NOMO-1 treated with DMSO at 0.1 percent for 48 hours (cell line): ENCODE measurements around the gene FLYWCH1.

ENCODE experiments used
- DNase-seq: peaks from one replicate; lab custom pipeline; 2025; ENCODE audit not compliant: unreplicated experiment; lab: John Stamatoyannopoulos, UW

The FLYWCH1 gene

DNA sequence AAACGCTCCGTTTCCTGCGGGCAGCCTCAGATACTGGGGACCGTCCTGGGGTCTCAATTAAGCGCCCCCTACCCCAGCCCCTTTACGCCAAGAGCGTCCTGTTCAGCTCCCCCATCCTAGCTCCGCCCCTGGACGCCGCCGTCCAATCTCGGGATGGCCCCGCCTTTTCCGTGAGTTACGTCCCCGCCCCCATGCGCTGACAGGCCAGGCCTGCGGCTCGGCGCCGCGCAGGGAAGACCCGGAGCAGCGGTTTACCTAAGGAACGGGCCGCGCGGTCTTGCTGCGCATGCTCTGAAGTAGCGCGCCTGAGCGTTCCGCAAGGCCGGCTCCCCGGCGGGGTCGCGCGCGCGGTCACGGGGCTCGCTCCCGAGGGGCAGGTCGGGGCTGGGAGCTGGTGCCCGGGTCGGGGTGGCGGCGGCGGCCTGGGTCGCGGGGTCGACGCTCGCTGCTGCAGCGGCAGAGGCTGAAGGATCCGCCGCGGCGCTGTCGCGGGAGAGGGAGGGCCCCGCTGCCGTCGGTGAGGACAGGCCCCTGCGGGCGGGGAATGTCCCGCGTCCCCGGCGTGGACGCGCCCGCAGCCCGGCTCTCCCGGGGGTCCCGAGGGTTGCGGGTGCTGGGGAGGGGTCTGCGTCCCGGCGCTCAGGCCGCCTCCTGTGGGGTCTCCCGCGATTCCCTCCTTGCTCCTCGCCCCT, at the start of gene FLYWCH1:
TSS of gene FLYWCH1 (plus strand) at position 294 of the 692 bp plus-strand sequence. CDS start 17,755 bp downstream, outside the sequence.
- DNase-seq, result peak; percentile 98

- no peak for DNase-seq
These were observed 46.1 kb upstream of the FLYWCH1 start for GRCh38 chr16:2865651-2866050.

DNA sequence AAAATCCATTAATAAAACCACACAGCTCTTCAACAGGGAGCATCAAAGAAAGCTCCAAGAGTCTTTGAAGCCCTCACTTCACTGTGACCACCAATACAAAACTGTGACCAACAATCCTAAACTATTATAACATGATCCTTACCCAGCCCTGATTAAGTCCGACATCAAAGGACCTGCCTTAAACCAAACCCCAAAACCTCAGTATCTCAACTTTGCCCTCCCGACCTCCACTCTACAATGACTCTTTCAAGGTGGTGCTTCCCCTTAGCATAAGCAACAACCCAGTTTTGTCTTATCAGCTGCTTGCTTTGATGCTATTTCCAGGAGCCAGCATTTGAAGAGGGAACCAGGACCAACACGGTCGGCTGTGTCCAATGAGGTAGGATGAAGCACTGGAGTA, 45.3 kb upstream of the FLYWCH1 start:
- no peak for DNase-seq

- DNase-seq, result no peak
These were observed 44.1 kb upstream of the FLYWCH1 start for GRCh38 chr16:2867661-2867986.

GRCh38 chr16:2867987-2868789, 43.5 kb upstream of the FLYWCH1 start:
- DNase-seq, result peak; percentile 93

- no peak for DNase-seq
These were observed 39.8 kb upstream of the FLYWCH1 start for GRCh38 chr16:2871926-2872325.

- DNase-seq, result no peak
These were observed 37.5 kb upstream of the FLYWCH1 start for GRCh38 chr16:2874032-2874911.

GRCh38 chr16:2874912-2875362, 36.8 kb upstream of the FLYWCH1 start:
- peak; percentile 78 for DNase-seq

GRCh38 chr16:2879854-2880508, 31.8 kb upstream of the FLYWCH1 start:
- DNase-seq, result no peak

GRCh38 chr16:2881783-2882649, 29.7 kb upstream of the FLYWCH1 start:
- DNase-seq, result peak; percentile 52

DNA sequence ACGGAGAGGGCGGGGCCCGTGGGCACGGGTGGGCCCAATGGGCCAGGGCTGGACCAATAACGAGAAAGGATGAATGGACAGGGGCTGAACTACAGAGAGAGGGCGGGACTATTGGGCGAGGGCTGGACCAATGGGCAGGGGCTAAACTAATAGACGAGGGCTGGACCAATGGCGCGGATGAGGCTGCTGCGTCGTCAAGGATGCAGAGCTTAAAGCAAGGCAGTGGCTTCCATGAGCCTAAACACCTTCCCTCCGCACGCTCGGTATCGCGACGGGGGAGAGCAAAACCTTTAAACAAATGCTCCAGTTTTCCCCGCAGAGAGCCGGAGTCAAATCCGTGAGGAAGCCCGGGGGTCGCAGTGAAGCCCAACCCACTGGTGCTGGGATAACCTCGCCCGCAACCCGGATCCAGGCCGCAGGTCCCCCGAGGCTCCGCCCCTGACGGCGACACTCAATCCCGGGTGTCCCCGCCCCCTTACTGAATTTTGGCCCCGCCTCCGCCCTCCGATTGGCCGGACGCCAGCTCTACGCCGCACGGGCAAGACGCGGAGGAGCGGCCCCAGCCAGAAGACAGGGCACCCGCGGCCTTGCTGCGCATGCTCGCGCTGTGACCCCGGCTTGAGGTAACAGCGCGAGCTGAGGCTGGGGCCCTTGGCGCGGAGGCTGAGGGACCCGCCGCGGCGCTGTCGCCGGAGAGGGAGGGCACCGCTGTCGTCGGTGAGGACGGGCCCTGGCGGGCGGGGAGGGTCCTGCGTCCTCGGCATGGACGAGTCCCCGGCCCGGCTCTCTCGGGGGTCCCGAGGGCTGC, 28.9 kb upstream of the FLYWCH1 start, which contains the start of gene FLYWCH2:
TSS of gene FLYWCH2 (plus strand) at position 566 of the 808 bp plus-strand sequence. CDS start 13,235 bp downstream, outside the sequence.
- peak; percentile 98 for DNase-seq

- DNase-seq, result no peak
These were observed 28.2 kb upstream of the FLYWCH1 start for GRCh38 chr16:2883458-2883908.

DNA sequence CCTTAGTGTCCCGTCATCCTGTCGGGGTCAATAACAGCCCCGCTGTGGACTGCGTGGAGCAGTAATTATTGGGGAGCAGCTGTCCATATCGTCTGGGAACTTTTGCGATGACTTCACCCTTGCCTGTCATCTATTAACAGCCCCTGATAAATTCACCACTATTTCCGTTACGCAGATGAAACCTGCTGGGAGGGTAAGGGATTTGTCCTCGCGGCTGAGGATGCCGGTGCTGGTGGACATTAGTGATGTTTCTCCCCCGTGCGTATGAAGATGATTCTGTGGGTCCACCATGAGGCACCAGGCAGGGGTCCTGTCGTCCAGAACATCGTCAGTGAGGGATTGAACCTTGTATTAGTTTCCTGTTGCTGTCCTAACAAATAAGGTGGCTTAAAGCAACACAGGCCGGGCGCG, 27.7 kb upstream of the FLYWCH1 start:
- DNase-seq, result no peak

- DNase-seq, result no peak
These were observed 17.5 kb upstream of the FLYWCH1 start for GRCh38 chr16:2894231-2894630.

DNA sequence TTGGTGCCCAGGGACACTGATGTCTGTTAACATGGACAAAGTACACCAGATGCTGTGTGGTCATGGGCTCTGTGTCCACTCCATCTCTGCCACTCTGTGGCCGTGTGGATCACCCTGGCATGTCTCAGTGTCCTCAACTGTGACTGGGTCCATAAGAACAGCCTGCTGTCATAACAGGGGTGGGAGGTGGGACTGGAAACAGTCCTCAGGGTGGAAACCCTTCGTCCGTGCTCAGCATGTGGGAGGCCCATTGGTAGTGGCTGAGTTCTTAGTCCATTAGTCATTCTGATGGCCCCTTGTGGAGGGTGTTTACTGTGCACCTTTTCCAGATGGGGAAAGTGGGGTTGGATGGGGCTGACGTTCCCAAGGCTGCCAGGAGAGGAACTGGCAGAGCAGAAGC, 15.9 kb upstream of the FLYWCH1 start:
- DNase-seq, result no peak

- no peak for DNase-seq
These were observed 15.2 kb upstream of the FLYWCH1 start for GRCh38 chr16:2896480-2897010.

- DNase-seq, result no peak
These were observed 14.6 kb upstream of the FLYWCH1 start for GRCh38 chr16:2897110-2897509.

GRCh38 chr16:2898831-2899563, 12.7 kb upstream of the FLYWCH1 start:
- DNase-seq, result no peak
